ENCODE data around the gene ZNF438.

Gene ZNF438

GRCh38 chr10:30883116-30883515 lies 148.5 kb downstream of the ZNF438 start:
- no peak for DNase-seq (ENCODE audit: low spot score)
- in situ Hi-C loops (cut with MboI; ENCODE audit: low sequenced_read_pairs, unreplicated experiment) = no loop called here
- TF ChIP-seq, protein P1, sequence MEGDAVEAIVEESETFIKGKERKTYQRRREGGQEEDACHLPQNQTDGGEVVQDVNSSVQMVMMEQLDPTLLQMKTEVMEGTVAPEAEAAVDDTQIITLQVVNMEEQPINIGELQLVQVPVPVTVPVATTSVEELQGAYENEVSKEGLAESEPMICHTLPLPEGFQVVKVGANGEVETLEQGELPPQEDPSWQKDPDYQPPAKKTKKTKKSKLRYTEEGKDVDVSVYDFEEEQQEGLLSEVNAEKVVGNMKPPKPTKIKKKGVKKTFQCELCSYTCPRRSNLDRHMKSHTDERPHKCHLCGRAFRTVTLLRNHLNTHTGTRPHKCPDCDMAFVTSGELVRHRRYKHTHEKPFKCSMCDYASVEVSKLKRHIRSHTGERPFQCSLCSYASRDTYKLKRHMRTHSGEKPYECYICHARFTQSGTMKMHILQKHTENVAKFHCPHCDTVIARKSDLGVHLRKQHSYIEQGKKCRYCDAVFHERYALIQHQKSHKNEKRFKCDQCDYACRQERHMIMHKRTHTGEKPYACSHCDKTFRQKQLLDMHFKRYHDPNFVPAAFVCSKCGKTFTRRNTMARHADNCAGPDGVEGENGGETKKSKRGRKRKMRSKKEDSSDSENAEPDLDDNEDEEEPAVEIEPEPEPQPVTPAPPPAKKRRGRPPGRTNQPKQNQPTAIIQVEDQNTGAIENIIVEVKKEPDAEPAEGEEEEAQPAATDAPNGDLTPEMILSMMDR (IDR thresholded peaks at IDR 0.05; ENCODE audit: borderline replicate concordance, control extremely low read depth, extremely low read depth, insufficient read depth, missing control alignments) = no peak

GRCh38 chr10:30882281-30882680 lies 149.4 kb downstream of the ZNF438 start:
- DNase-seq (ENCODE audit: low spot score) = no peak
- in situ Hi-C loops (cut with MboI; ENCODE audit: low sequenced_read_pairs, unreplicated experiment) = no loop called here

GRCh38 chr10:30878920-30879319 lies 152.7 kb downstream of the ZNF438 start:
- no peak for DNase-seq (ENCODE audit: low spot score)
- in situ Hi-C loops (cut with MboI; ENCODE audit: low sequenced_read_pairs, unreplicated experiment) = no loop called here
- TF ChIP-seq, protein P1 (IDR thresholded peaks at IDR 0.05; ENCODE audit: borderline replicate concordance, control extremely low read depth, extremely low read depth, insufficient read depth, missing control alignments) = no peak

More at GRCh38 chr10:30882281-30882680, 149.4 kb downstream of the ZNF438 start:
- TF ChIP-seq, protein P1 (IDR thresholded peaks at IDR 0.05; ENCODE audit: borderline replicate concordance, control extremely low read depth, extremely low read depth, insufficient read depth, missing control alignments) = no peak

- no peak for DNase-seq (ENCODE audit: low spot score)
- TF ChIP-seq, protein P1 (IDR thresholded peaks at IDR 0.05; ENCODE audit: borderline replicate concordance, control extremely low read depth, extremely low read depth, insufficient read depth, missing control alignments) = no peak
- in situ Hi-C loops (cut with MboI; ENCODE audit: low sequenced_read_pairs, unreplicated experiment) = no loop called here
Observed at GRCh38 chr10:30877111-30877510, 154.6 kb downstream of the ZNF438 start.

- TF ChIP-seq, protein P1 (IDR thresholded peaks at IDR 0.05; ENCODE audit: borderline replicate concordance, control extremely low read depth, extremely low read depth, insufficient read depth, missing control alignments) = no peak
- DNase-seq (ENCODE audit: low spot score) = no peak
- in situ Hi-C loops (cut with MboI; ENCODE audit: low sequenced_read_pairs, unreplicated experiment) = no loop called here
Observed at GRCh38 chr10:30873411-30873810, 158.3 kb downstream of the ZNF438 start.

GRCh38 chr10:30870896-30871295 lies 160.8 kb downstream of the ZNF438 start:
- TF ChIP-seq, protein P1 (IDR thresholded peaks at IDR 0.05; ENCODE audit: borderline replicate concordance, control extremely low read depth, extremely low read depth, insufficient read depth, missing control alignments) = no peak
- in situ Hi-C loops (cut with MboI; ENCODE audit: low sequenced_read_pairs, unreplicated experiment) = no loop called here
- DNase-seq (ENCODE audit: low spot score) = no peak

DNA sequence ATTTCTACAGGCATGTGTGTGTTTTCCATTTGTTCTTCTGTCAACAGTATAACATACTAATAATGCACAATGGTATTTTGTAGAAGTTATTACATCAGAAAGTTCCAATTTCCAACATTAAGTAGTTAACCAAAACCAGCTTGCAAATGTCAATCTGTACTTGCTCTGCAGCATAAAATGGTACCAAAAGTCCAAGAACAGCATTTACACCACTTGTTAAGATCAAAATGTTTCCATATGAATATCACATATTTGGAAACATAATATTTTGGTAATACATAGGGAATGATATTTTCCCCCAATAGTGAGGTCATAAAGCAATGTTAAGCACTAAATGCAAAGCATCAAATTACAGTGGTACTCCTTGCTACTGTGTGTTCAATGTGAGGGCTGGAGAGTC lies 162.1 kb downstream of the ZNF438 start:
- in situ Hi-C loops (cut with MboI; ENCODE audit: low sequenced_read_pairs, unreplicated experiment) = no loop called here
- DNase-seq (ENCODE audit: low spot score) = no peak
- TF ChIP-seq, protein P1 (IDR thresholded peaks at IDR 0.05; ENCODE audit: borderline replicate concordance, control extremely low read depth, extremely low read depth, insufficient read depth, missing control alignments) = no peak
